Nephron progenitor cell (in vitro differentiated cells): ENCODE measurements around the gene RWDD3.

ENCODE experiments used
- DNase-seq: peaks from one replicate; pipeline ENCODE4 v3.0.0; 2021
- H3K27ac Mint-ChIP-seq: 2 replicates; pipeline ENCODE4 v1.8.0; 2021; ENCODE audit warnings: mild to moderate bottlenecking, moderate library complexity, mixed read lengths
- H3K27me3 Mint-ChIP-seq: 2 replicates; pipeline ENCODE4 v1.8.0; 2021; ENCODE audit warnings: mild to moderate bottlenecking, low read depth, mixed read lengths; ENCODE audit not compliant: poor library complexity
- H3K36me3 Mint-ChIP-seq: 2 replicates; pipeline ENCODE4 v1.8.0; 2021; ENCODE audit warnings: low read depth, mixed read lengths
- H3K4me1 Mint-ChIP-seq: 2 replicates; pipeline ENCODE4 v1.8.0; 2021; ENCODE audit warnings: mixed read lengths
- H3K4me3 Mint-ChIP-seq: 2 replicates; pipeline ENCODE4 v1.8.0; 2021; ENCODE audit warnings: mild to moderate bottlenecking, moderate library complexity, mixed read lengths
- H3K9me3 Mint-ChIP-seq: 2 replicates; pipeline ENCODE4 v1.8.0; 2021; ENCODE audit warnings: mild to moderate bottlenecking, moderate library complexity, mixed read lengths
- CTCF ChIP-seq: fragments of 200-600 bp; sonication (generic); IDR thresholded peaks from 2 replicates; pipeline ENCODE4 v1.5.0; 2021; ENCODE audit warnings: antibody characterized with exemption

The RWDD3 gene

GRCh38 chr1:95233737-95234500 is at the start of gene RWDD3:
Gene RWDD3, plus strand, starts transcription at chr1:95234210. Its CDS starts 21 bp downstream, at chr1:95234231.
- peak within 1 kb of the TSS; percentile 91 for H3K4me3 Mint-ChIP-seq
- H3K27ac Mint-ChIP-seq: peak within 1 kb of the TSS; percentile 93
- TF ChIP-seq CTCF: peak; percentile 67
- H3K36me3 Mint-ChIP-seq: peaks cover 31% of the 10 kb centered on the region
- peaks cover 16% of the 10 kb centered on the region for H3K27me3 Mint-ChIP-seq
- H3K9me3 Mint-ChIP-seq: no peaks in the 10 kb centered on the region
- peaks cover 38% of the 10 kb centered on the region for H3K4me1 Mint-ChIP-seq
- DNase-seq: peak; percentile 95

GRCh38 chr1:95186149-95186548 is 47.9 kb upstream of the RWDD3 start:
- Mint-ChIP-seq H3K4me3 (no peak overlapping the region), H3K27me3 (peaks cover 10% of the 10 kb centered on the region), H3K4me1 (no peaks in the 10 kb centered on the region), H3K27ac (no peak overlapping the region), H3K9me3 (no peaks in the 10 kb centered on the region), H3K36me3 (no peaks in the 10 kb centered on the region)
- TF ChIP-seq CTCF: no peak
- no peak for DNase-seq

GRCh38 chr1:95193591-95193990 is 40.4 kb upstream of the RWDD3 start:
- H3K9me3 Mint-ChIP-seq: no peaks in the 10 kb centered on the region
- no peak for TF ChIP-seq CTCF
- H3K4me1 Mint-ChIP-seq: peaks cover 10% of the 10 kb centered on the region
- H3K36me3 Mint-ChIP-seq: no peaks in the 10 kb centered on the region
- H3K4me3 Mint-ChIP-seq: no peak overlapping the region
- no peak overlapping the region for H3K27ac Mint-ChIP-seq
- DNase-seq: no peak
- no peaks in the 10 kb centered on the region for H3K27me3 Mint-ChIP-seq

- Mint-ChIP-seq H3K27me3 (no peaks in the 10 kb centered on the region), H3K9me3 (no peaks in the 10 kb centered on the region), H3K36me3 (no peaks in the 10 kb centered on the region)
Observed at GRCh38 chr1:95195046-95195445, 39.0 kb upstream of the RWDD3 start.

GRCh38 chr1:95196017-95196416 is 38.0 kb upstream of the RWDD3 start:
- no peaks in the 10 kb centered on the region for H3K27me3 Mint-ChIP-seq
- DNase-seq: no peak
- H3K9me3 Mint-ChIP-seq: no peaks in the 10 kb centered on the region
- H3K4me1 Mint-ChIP-seq: peaks cover 10% of the 10 kb centered on the region
- no peak overlapping the region for H3K27ac Mint-ChIP-seq
- no peak overlapping the region for H3K4me3 Mint-ChIP-seq
- no peak for TF ChIP-seq CTCF
- H3K36me3 Mint-ChIP-seq: no peaks in the 10 kb centered on the region

More at GRCh38 chr1:95195046-95195445, 39.0 kb upstream of the RWDD3 start:
- DNase-seq: no peak
- no peak for TF ChIP-seq CTCF
- Mint-ChIP-seq H3K4me3 (no peak overlapping the region), H3K27ac (no peak overlapping the region), H3K4me1 (peaks cover 10% of the 10 kb centered on the region)

- H3K27me3 Mint-ChIP-seq: peaks cover 6% of the 10 kb centered on the region
Observed at GRCh38 chr1:95197616-95198252, 36.3 kb upstream of the RWDD3 start.

More at GRCh38 chr1:95197616-95198252, 36.3 kb upstream of the RWDD3 start:
- Mint-ChIP-seq H3K4me3 (no peak overlapping the region), H3K4me1 (peaks cover 10% of the 10 kb centered on the region), H3K36me3 (no peaks in the 10 kb centered on the region), H3K27ac (no peak overlapping the region), H3K9me3 (no peaks in the 10 kb centered on the region)
- no peak for TF ChIP-seq CTCF
- DNase-seq: no peak
